Measurements from ENCODE around the gene CROCC2.

CROCC2 gene

GRCh38 chr2:240892925-240893324, 13.2 kb upstream of the CROCC2 start:
- no peak for FAIRE-seq

GRCh38 chr2:240893363-240893844, 12.7 kb upstream of the CROCC2 start:
- FAIRE-seq = no peak

GRCh38 chr2:240894006-240894405, 12.1 kb upstream of the CROCC2 start:
- no peak for FAIRE-seq

- FAIRE-seq = no peak
These were observed 11.1 kb upstream of the CROCC2 start for GRCh38 chr2:240894836-240895558.

GRCh38 chr2:240895656-240896388, 10.3 kb upstream of the CROCC2 start, which contains the start of gene MAB21L4:
MAB21L4 (minus strand) TSS chr2:240896156; CDS start chr2:240895997, 159 bp downstream.
- no peak for FAIRE-seq

- FAIRE-seq = no peak
These were observed 9.7 kb upstream of the CROCC2 start for GRCh38 chr2:240896394-240896793.

GRCh38 chr2:240896871-240897692, 9.1 kb upstream of the CROCC2 start:
- no peak for FAIRE-seq

GRCh38 chr2:240898108-240898730, 7.9 kb upstream of the CROCC2 start:
- no peak for FAIRE-seq

- no peak for FAIRE-seq
These were observed 7.2 kb upstream of the CROCC2 start for GRCh38 chr2:240898731-240899467.

GRCh38 chr2:240899468-240899865, 6.7 kb upstream of the CROCC2 start:
- no peak for FAIRE-seq

GRCh38 chr2:240900141-240900860, 5.8 kb upstream of the CROCC2 start:
- no peak for FAIRE-seq

GRCh38 chr2:240901986-240902614, 4.0 kb upstream of the CROCC2 start:
- FAIRE-seq = no peak

GRCh38 chr2:240902615-240903041, 3.5 kb upstream of the CROCC2 start:
- FAIRE-seq = no peak

GRCh38 chr2:240903191-240904060, 2.7 kb upstream of the CROCC2 start:
- FAIRE-seq = no peak

GRCh38 chr2:240904216-240905175, 1.6 kb upstream of the CROCC2 start:
- FAIRE-seq = no peak

GRCh38 chr2:240905176-240905781, 857 bp upstream of the CROCC2 start:
- no peak for FAIRE-seq

GRCh38 chr2:240906911-240907590, 915 bp downstream of the CROCC2 start:
- FAIRE-seq = no peak

Measured in A204.1 (cell line).